GM18907 (cell line): ENCODE data around the gene UBA52.

ENCODE experiments used
- ATAC-seq: cut with Tn5 transposase; IDR thresholded peaks from one replicate; pipeline ENCODE4 v1.9.1; 2021; ENCODE audit warnings: mild to moderate bottlenecking, moderate library complexity; ENCODE audit not compliant: unreplicated experiment

UBA52 gene

GRCh38 chr19:18607226-18608101, 35.8 kb downstream of the UBA52 start:
- no peak for ATAC-seq

GRCh38 chr19:18608102-18608804, 36.6 kb downstream of the UBA52 start:
- ATAC-seq = no peak

GRCh38 chr19:18608805-18609716, 37.4 kb downstream of the UBA52 start:
- no peak for ATAC-seq

GRCh38 chr19:18609717-18610051, 38.0 kb downstream of the UBA52 start:
- ATAC-seq = no peak

- no peak for ATAC-seq
These were observed 38.5 kb downstream of the UBA52 start for GRCh38 chr19:18610245-18610555.

GRCh38 chr19:18610556-18611326, 39.1 kb downstream of the UBA52 start:
- no peak for ATAC-seq

- ATAC-seq = no peak
These were observed 39.8 kb downstream of the UBA52 start for GRCh38 chr19:18611327-18612050.

- no peak for ATAC-seq
These were observed 40.6 kb downstream of the UBA52 start for GRCh38 chr19:18612051-18612771.

GRCh38 chr19:18612772-18613588, 41.3 kb downstream of the UBA52 start, which contains the start of gene TMEM59L:
TMEM59L (plus strand) TSS chr19:18612870; CDS start chr19:18612959, 89 bp downstream.
- ATAC-seq = no peak

- no peak for ATAC-seq
These were observed 42.1 kb downstream of the UBA52 start for GRCh38 chr19:18613589-18614234.

- no peak for ATAC-seq
These were observed 44.4 kb downstream of the UBA52 start for GRCh38 chr19:18616023-18616422.

- no peak for ATAC-seq
These were observed 45.9 kb downstream of the UBA52 start for GRCh38 chr19:18617562-18617961.

- no peak for ATAC-seq
These were observed 46.6 kb downstream of the UBA52 start for GRCh38 chr19:18618236-18618635.

GRCh38 chr19:18620311-18620710, 48.7 kb downstream of the UBA52 start:
- no peak for ATAC-seq

- ATAC-seq = no peak
These were observed 49.2 kb downstream of the UBA52 start for GRCh38 chr19:18620902-18621301.

- ATAC-seq = no peak
These were observed 55.2 kb downstream of the UBA52 start for GRCh38 chr19:18626906-18627305.
